GM12878 (cell line): ENCODE data around the gene KLHL24. TPM values are rescaled to one million over a fixed set of nuclear protein-coding genes. Genes with fewer than 3 reads are reported as not detected.

Experiments
- ASH2L ChIP-seq: fragments of 300-600, 200-600 bp; sonication (generic); IDR thresholded peaks from 2 replicates; pipeline ENCODE4 v1.6.1; 2017; ENCODE audit warnings: low read depth, mild to moderate bottlenecking, borderline replicate concordance
- DPF2 ChIP-seq: fragments of 450-650 bp; IDR thresholded peaks from 2 replicates; pipeline ENCODE4 v1.6.1; 2017; ENCODE audit warnings: mild to moderate bottlenecking
- EZH2 ChIP-seq: IDR thresholded peaks from 2 replicates; pipeline ENCODE4 v1.6.1; 2012; ENCODE audit warnings: low read depth, mild to moderate bottlenecking, control low read depth, inconsistent platforms, low read length, borderline replicate concordance; ENCODE audit not compliant: control insufficient read depth
- GATAD2B ChIP-seq: fragments of 450-650 bp; conservative IDR thresholded peaks from 2 replicates; pipeline ENCODE4 v1.6.1; 2017; ENCODE audit warnings: low read depth, mild to moderate bottlenecking, moderate library complexity
- NFIC ChIP-seq: IDR thresholded peaks from 2 replicates; pipeline ENCODE4 v1.6.1; 2012; ENCODE audit warnings: low read depth, mild to moderate bottlenecking, inconsistent platforms, low read length, moderate library complexity
- PAX5 ChIP-seq: IDR thresholded peaks from 2 replicates; pipeline ENCODE4 v1.6.1; 2011; ENCODE audit warnings: low read depth, low read length, borderline replicate concordance
- POLR2A ChIP-seq: IDR thresholded peaks from 2 replicates; pipeline ENCODE4 v1.6.1; 2011; ENCODE audit warnings: low read depth, mild to moderate bottlenecking, low read length
- POLR2AphosphoS5 ChIP-seq: IDR thresholded peaks from 2 replicates; pipeline ENCODE4 v1.6.1; 2011; ENCODE audit warnings: mild to moderate bottlenecking, low read length, inconsistent platforms
- RAD21 ChIP-seq: IDR thresholded peaks from 2 replicates; pipeline ENCODE4 v1.6.1; 2011; ENCODE audit warnings: mild to moderate bottlenecking, low read depth, low read length, moderate library complexity; ENCODE audit not compliant: insufficient read depth
- SPI1 ChIP-seq: IDR thresholded peaks from 2 replicates; pipeline ENCODE4 v1.6.1; 2011; ENCODE audit warnings: low read depth, mild to moderate bottlenecking, low read length, moderate library complexity, borderline replicate concordance; ENCODE audit not compliant: insufficient read depth
- STAT1 ChIP-seq: fragments of 450-650 bp; conservative IDR thresholded peaks from 2 replicates; pipeline ENCODE4 v1.6.1; 2014; ENCODE audit warnings: antibody characterized with exemption, mild to moderate bottlenecking
- SUPT20H ChIP-seq: IDR thresholded peaks from 2 replicates; pipeline ENCODE4 v1.6.1; 2011; ENCODE audit warnings: low read depth, mild to moderate bottlenecking, low read length, moderate library complexity, borderline replicate concordance; ENCODE audit not compliant: control insufficient read depth
- TBL1XR1 ChIP-seq: IDR thresholded peaks from 2 replicates; pipeline ENCODE4 v1.6.1; 2012; ENCODE audit warnings: low read depth, low read length, improper control_type of control experiment
- TCF3 ChIP-seq: IDR thresholded peaks from 2 replicates; pipeline ENCODE4 v1.6.1; 2012; ENCODE audit warnings: low read depth, mild to moderate bottlenecking, low read length, borderline replicate concordance; ENCODE audit not compliant: insufficient read depth
- ZNF24 ChIP-seq: fragments of 450-650 bp; IDR thresholded peaks from 2 replicates; pipeline ENCODE4 v1.6.1; 2017; ENCODE audit warnings: antibody characterized with exemption, mild to moderate bottlenecking
- ZSCAN29 ChIP-seq: fragments of 450-650 bp; IDR thresholded peaks from 2 replicates; pipeline ENCODE4 v1.6.1; 2017; ENCODE audit warnings: mild to moderate bottlenecking, moderate library complexity
- polyA plus RNA-seq, 11 experiments: library from polyadenylated mRNA; depleted of rRNA in 4 of 11; unstranded in 6 of 11; stranded (reverse) in 5 of 11; fragments of >200 nt; fragmentation: Nextera tagmentation in 4 of 11; fragmentation: Illumina TruSeq in 1 of 11; extraction: Ambion mirVana in 4 of 11; extraction: Trizol in 1 of 11; gene quantifications; 1 replicate in 1 of 11; 2 replicates in 10 of 11; pipeline versions ENCODE4 v1.2.1 to v1.2.3, GENCODE V29; 2011 to 2016; ENCODE audit warnings: inconsistent platforms in 2 of 11, missing spikeins in 2 of 11, low read depth in 1 of 11
- total RNA-seq, 4 experiments: library from RNA; depleted of rRNA in 3 of 4; stranded (reverse); fragments of >200 nt in 3 of 4; fragmentation: Illumina TruSeq in 1 of 4; extraction: Trizol in 1 of 4; gene quantifications; 2 replicates each; pipeline versions ENCODE4 v1.2.1 to v1.2.3, GENCODE V29; 2013 to 2021
- TF ChIP-seq, protein P1 (sequence below): fragments of 450-650 bp; IDR thresholded peaks from 2 replicates; pipeline ENCODE4 v1.6.1; 2018; ENCODE audit warnings: borderline replicate concordance, mild to moderate bottlenecking; ENCODE audit not compliant: partially characterized antibody
- TF ChIP-seq, protein P2 (sequence below): IDR thresholded peaks from 2 replicates; pipeline ENCODE4 v1.6.1; 2012; ENCODE audit warnings: low read length, inconsistent platforms
- TF ChIP-seq, protein P3 (sequence below): IDR thresholded peaks from 2 replicates; pipeline ENCODE4 v1.6.1; 2012; ENCODE audit warnings: low read depth, low read length, improper control_type of control experiment

KLHL24 gene
- total and polyA plus RNA-seq, 10 of the 15 experiments (the other 5 are each of a cell fraction or from before 2014, with no cell fraction given) = 0.91 to 24.3 (median 5.3) TPM

DNA sequence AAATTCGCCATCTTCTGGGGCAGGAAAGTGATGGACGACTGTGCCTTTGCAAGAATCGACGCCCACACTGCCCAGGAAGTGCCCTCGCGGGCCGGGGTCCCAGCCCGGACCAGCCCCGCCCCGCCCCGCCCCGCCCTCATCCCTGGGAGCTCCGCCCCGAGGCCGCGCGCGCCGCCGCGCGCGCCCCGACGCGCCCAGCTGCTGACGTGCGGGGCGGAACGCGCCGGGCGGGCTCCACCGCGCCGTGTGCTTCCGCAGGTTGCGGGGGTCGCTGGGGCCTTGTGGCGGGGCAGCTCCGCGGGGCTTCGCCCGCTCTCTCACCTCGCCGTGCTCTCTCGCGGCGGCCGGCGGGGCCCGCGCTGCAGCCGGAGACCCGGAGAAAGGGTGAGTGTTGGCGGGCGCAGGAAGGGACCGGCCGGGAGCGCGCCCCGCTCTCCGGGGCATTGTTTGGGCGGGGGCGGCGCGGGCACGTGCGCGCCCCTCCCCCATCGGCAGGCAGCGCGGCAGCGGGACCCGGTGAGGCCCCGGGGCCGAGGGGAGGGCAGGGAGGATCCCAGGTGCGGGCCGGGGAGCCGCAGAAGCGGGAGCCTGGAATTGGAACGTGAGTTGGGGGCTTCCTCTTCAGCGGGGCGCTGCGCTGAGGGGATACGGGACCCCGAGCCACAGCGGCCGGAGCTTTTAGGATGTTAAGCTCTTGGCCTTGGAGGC lies 62.3 kb downstream of the KLHL24 start, which contains the start of gene YEATS2 (continued):
- TF ChIP-seq, protein P1, sequence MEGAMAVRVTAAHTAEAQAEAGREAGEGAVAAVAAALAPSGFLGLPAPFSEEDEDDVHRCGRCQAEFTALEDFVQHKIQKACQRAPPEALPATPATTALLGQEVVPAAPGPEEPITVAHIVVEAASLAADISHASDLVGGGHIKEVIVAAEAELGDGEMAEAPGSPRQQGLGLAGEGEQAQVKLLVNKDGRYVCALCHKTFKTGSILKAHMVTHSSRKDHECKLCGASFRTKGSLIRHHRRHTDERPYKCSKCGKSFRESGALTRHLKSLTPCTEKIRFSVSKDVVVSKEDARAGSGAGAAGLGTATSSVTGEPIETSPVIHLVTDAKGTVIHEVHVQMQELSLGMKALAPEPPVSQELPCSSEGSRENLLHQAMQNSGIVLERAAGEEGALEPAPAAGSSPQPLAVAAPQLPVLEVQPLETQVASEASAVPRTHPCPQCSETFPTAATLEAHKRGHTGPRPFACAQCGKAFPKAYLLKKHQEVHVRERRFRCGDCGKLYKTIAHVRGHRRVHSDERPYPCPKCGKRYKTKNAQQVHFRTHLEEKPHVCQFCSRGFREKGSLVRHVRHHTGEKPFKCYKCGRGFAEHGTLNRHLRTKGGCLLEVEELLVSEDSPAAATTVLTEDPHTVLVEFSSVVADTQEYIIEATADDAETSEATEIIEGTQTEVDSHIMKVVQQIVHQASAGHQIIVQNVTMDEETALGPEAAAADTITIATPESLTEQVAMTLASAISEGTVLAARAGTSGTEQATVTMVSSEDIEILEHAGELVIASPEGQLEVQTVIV = no peak
- TF ChIP-seq, protein P2, sequence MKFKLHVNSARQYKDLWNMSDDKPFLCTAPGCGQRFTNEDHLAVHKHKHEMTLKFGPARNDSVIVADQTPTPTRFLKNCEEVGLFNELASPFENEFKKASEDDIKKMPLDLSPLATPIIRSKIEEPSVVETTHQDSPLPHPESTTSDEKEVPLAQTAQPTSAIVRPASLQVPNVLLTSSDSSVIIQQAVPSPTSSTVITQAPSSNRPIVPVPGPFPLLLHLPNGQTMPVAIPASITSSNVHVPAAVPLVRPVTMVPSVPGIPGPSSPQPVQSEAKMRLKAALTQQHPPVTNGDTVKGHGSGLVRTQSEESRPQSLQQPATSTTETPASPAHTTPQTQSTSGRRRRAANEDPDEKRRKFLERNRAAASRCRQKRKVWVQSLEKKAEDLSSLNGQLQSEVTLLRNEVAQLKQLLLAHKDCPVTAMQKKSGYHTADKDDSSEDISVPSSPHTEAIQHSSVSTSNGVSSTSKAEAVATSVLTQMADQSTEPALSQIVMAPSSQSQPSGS = no peak
- no peak for TF ChIP-seq STAT1
- 0 out of 2 replicates have a peak, but pooled peaks have one; percentile 1 for TF ChIP-seq SPI1
- TF ChIP-seq TBL1XR1 = no peak; the same call in 1 of the 2 replicates
- TF ChIP-seq PAX5 = no peak
- TF ChIP-seq POLR2A = peak; percentile 81
- peak; percentile 56; the same call in 1 of the 2 replicates for TF ChIP-seq POLR2AphosphoS5
- TF ChIP-seq ZNF24 = peak; percentile 69; the same call in 1 of the 2 replicates
- peak; percentile 88 for TF ChIP-seq DPF2
- no peak for TF ChIP-seq ZSCAN29
- TF ChIP-seq EZH2 = no peak
- peak; percentile 97 for TF ChIP-seq GATAD2B
- no peak for TF ChIP-seq RAD21
- TF ChIP-seq, protein P3, sequence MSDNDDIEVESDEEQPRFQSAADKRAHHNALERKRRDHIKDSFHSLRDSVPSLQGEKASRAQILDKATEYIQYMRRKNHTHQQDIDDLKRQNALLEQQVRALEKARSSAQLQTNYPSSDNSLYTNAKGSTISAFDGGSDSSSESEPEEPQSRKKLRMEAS = peak; percentile 77
- peak; percentile 86; the same call in 1 of the 2 replicates for TF ChIP-seq ASH2L
- TF ChIP-seq SUPT20H = no peak
- no peak for TF ChIP-seq NFIC
- peak; percentile 70; the same call in 1 of the 2 replicates for TF ChIP-seq TCF3
